Measurements from ENCODE around the gene MYPOP. TPM values are rescaled to one million over a fixed set of nuclear protein-coding genes. Genes with fewer than 3 reads are reported as not detected.

MYPOP gene
- total and polyA plus RNA-seq, 9 of the 15 experiments (the other 6 are each of a cell fraction or from before 2014, with no cell fraction given), result 0.32 to 7.6 (median 1.6) TPM

GRCh38 chr19:45924891-45925447 lies 22.6 kb upstream of the MYPOP start:
- no peak for DNase-seq (ENCODE audit: extremely low read depth in 1 of 4, low spot score in 3 of 4)
- H3K9ac ChIP-seq (ENCODE audit: insufficient read depth in 1 of 2, low read depth in 2 of 2, low read length in 2 of 2), result no peak overlapping the region
- H3K9me3 ChIP-seq (replicated peaks; ENCODE audit: control insufficient read depth, insufficient read depth, low read depth, low read length), result no peaks in the 10 kb centered on the region
- no peak for ATAC-seq
- no peak for TF ChIP-seq ZBTB5 (IDR thresholded peaks at IDR 0.05)
- no peak overlapping the region for H2AFZ ChIP-seq (ENCODE audit: low read depth, low read length)
- no peak overlapping the region for H3K4me3 ChIP-seq
- H4K20me1 ChIP-seq (replicated peaks; ENCODE audit: control insufficient read depth, insufficient read depth, low read length), result no peaks in the 10 kb centered on the region
- H3K27ac ChIP-seq (ENCODE audit: extremely low read depth, low read depth, low read length), result no peak overlapping the region
- no peaks in the 10 kb centered on the region for H3K79me2 ChIP-seq (ENCODE audit: control insufficient read depth, insufficient read depth, low read length)
- H3K9me1 ChIP-seq (ENCODE audit: control insufficient read depth, insufficient read depth, low read length), result no peaks in the 10 kb centered on the region
- no peak overlapping the region for H3K4me2 ChIP-seq (ENCODE audit: insufficient read depth, low read length)
- H3K27me3 ChIP-seq (ENCODE audit: control insufficient read depth in 2 of 2, insufficient read depth in 2 of 2, low read length in 2 of 2), result peaks cover 6% of the 10 kb centered on the region in 2 experiments; a peak in 3 of 5 replicates
- 20% methylated on average over 5 of the region's 6 CpGs for WGBS (ENCODE audit: insufficient coverage, low coverage, missing lambda C conversion rate)
- peaks cover 7 to 18% of the 10 kb centered on the region in 2 experiments; a peak in 4 of 5 replicates for H3K4me1 ChIP-seq (replicated peaks in 1 of 2; ENCODE audit: control insufficient read depth in 2 of 2, insufficient read depth in 2 of 2, low read length in 2 of 2)
- ChIA-PET CTCF (ENCODE audit: low intra/inter-chr PET ratio) (no interaction called here), POLR2A (no interaction called here)
- FAIRE-seq, result no peak
- in situ Hi-C loops (cut with MboI), result no loop called here
- intact Hi-C loops (cut with micrococcal nuclease), result no loop called here
- H3K36me3 ChIP-seq (ENCODE audit: control insufficient read depth, insufficient read depth, low read length), result no peaks in the 10 kb centered on the region
- BruUV-seq (replicated peaks), result no TSS peak

- H3K27me3 ChIP-seq (ENCODE audit: control insufficient read depth in 2 of 2, insufficient read depth in 2 of 2, low read length in 2 of 2), result peaks cover 13 to 17% of the 10 kb centered on the region in 2 experiments; a peak in 4 of 5 replicates
- H3K9me1 ChIP-seq (ENCODE audit: control insufficient read depth, insufficient read depth, low read length), result no peaks in the 10 kb centered on the region
- POLR2A ChIA-PET, result interaction anchor here (0.6 kb wide), 2 partner anchors 43 to 73 kb away, joined by 3 read pairs; partner anchors contain the start of gene CCDC61
- no peak overlapping the region for H3K4me2 ChIP-seq (ENCODE audit: insufficient read depth, low read length)
- peaks cover 7 to 9% of the 10 kb centered on the region in 2 experiments; a peak in 4 of 5 replicates for H3K4me1 ChIP-seq (replicated peaks in 1 of 2; ENCODE audit: control insufficient read depth in 2 of 2, insufficient read depth in 2 of 2, low read length in 2 of 2)
- FAIRE-seq (peak; percentile 84), DNase-seq (ENCODE audit: extremely low read depth in 1 of 4, low spot score in 3 of 4) (peak in 3 of 4 experiments; percentile 34 to 47 (median 39)), ATAC-seq (peak; percentile 86)
- H3K36me3 ChIP-seq (ENCODE audit: control insufficient read depth, insufficient read depth, low read length), result no peaks in the 10 kb centered on the region
- H2AFZ ChIP-seq (ENCODE audit: low read depth, low read length), result no peak overlapping the region
- no peak overlapping the region for H3K4me3 ChIP-seq
- no peak overlapping the region for H3K9ac ChIP-seq (ENCODE audit: insufficient read depth in 1 of 2, low read depth in 2 of 2, low read length in 2 of 2)
- CTCF ChIA-PET (ENCODE audit: low intra/inter-chr PET ratio), result no interaction called here
- BruUV-seq (replicated peaks), result no TSS peak
- WGBS (ENCODE audit: insufficient coverage, low coverage, missing lambda C conversion rate), result 30% methylated on average over 9 of the region's 9 CpGs
- no peak overlapping the region for H3K27ac ChIP-seq (ENCODE audit: extremely low read depth, low read depth, low read length)
- in situ Hi-C loops (cut with MboI), result no loop called here
- H3K79me2 ChIP-seq (ENCODE audit: control insufficient read depth, insufficient read depth, low read length), result no peaks in the 10 kb centered on the region
- H4K20me1 ChIP-seq (replicated peaks; ENCODE audit: control insufficient read depth, insufficient read depth, low read length), result no peaks in the 10 kb centered on the region
- intact Hi-C loops (cut with micrococcal nuclease), result no loop called here
- no peaks in the 10 kb centered on the region for H3K9me3 ChIP-seq (replicated peaks; ENCODE audit: control insufficient read depth, insufficient read depth, low read depth, low read length)
- no peak for TF ChIP-seq ZNF764 (CRISPR knock-in tag; IDR thresholded peaks at IDR 0.05; ENCODE audit: low read depth)
- no peak for TF ChIP-seq PHF8 (IDR thresholded peaks at IDR 0.05; ENCODE audit: borderline replicate concordance, low read length)
- no peak for TF ChIP-seq REST (IDR thresholded peaks at IDR 0.05; ENCODE audit: borderline replicate concordance)
- no peak for TF ChIP-seq REST (CRISPR knock-in tag; IDR thresholded peaks at IDR 0.05; ENCODE audit: low read depth)
Observed at GRCh38 chr19:45922281-45922680, 19.9 kb upstream of the MYPOP start.
